EL (cell line): ENCODE results near the gene POFUT1.
"Not testable (repeated sequence)": the region's sequence is repeated elsewhere in the genome, so short reads cannot be mapped to it uniquely, and the experiment has no call there.

ENCODE experiments used
- DNase-seq: peaks from one replicate; pipeline ENCODE4 v3.0.0-alpha.2; 2016

Gene POFUT1

GRCh38 chr20:32236819-32237218, 29.1 kb downstream of the POFUT1 start:
- no peak for DNase-seq

GRCh38 chr20:32237419-32237818, 29.7 kb downstream of the POFUT1 start:
- DNase-seq = no peak

GRCh38 chr20:32238483-32239425, 31.1 kb downstream of the POFUT1 start:
- no peak for DNase-seq

- DNase-seq = no peak
These were observed 32.5 kb downstream of the POFUT1 start for GRCh38 chr20:32240205-32240604.

- no peak for DNase-seq
These were observed 34.1 kb downstream of the POFUT1 start for GRCh38 chr20:32241807-32242206.

GRCh38 chr20:32244150-32244823, 36.6 kb downstream of the POFUT1 start:
- no peak for DNase-seq

- DNase-seq = no peak
These were observed 37.3 kb downstream of the POFUT1 start for GRCh38 chr20:32244959-32245358.

GRCh38 chr20:32246208-32246607, 38.5 kb downstream of the POFUT1 start:
- not testable (repeated sequence) for DNase-seq

- DNase-seq = no peak
These were observed 40.4 kb downstream of the POFUT1 start for GRCh38 chr20:32248043-32248442.

- DNase-seq = no peak
These were observed 41.5 kb downstream of the POFUT1 start for GRCh38 chr20:32249030-32249738.

- DNase-seq = no peak
These were observed 43.8 kb downstream of the POFUT1 start for GRCh38 chr20:32251470-32251869.

GRCh38 chr20:32252189-32252588, 44.5 kb downstream of the POFUT1 start:
- no peak for DNase-seq

GRCh38 chr20:32260973-32261372, 53.3 kb downstream of the POFUT1 start:
- DNase-seq = not testable (repeated sequence)

GRCh38 chr20:32261644-32262043, 54.0 kb downstream of the POFUT1 start:
- DNase-seq = no peak

GRCh38 chr20:32263398-32263954, 55.8 kb downstream of the POFUT1 start:
- no peak for DNase-seq

GRCh38 chr20:32271620-32272019, 63.9 kb downstream of the POFUT1 start:
- DNase-seq = no peak

GRCh38 chr20:32274359-32274758, 66.7 kb downstream of the POFUT1 start:
- no peak for DNase-seq

- not testable (repeated sequence) for DNase-seq
These were observed 67.5 kb downstream of the POFUT1 start for GRCh38 chr20:32275163-32275562.

- DNase-seq = peak; percentile 88
These were observed 69.9 kb downstream of the POFUT1 start, which contains the start of gene KIF3B for GRCh38 chr20:32277361-32278198. KIF3B (plus strand) TSS chr20:32277651; CDS start chr20:32309778, 32,127 bp downstream.

- DNase-seq = peak; percentile 17
These were observed 70.5 kb downstream of the POFUT1 start for GRCh38 chr20:32278199-32278643.

GRCh38 chr20:32281711-32282110, 74.0 kb downstream of the POFUT1 start:
- DNase-seq = no peak

GRCh38 chr20:32282461-32282860, 74.8 kb downstream of the POFUT1 start:
- DNase-seq = no peak
